ES-I3 (cell line): ENCODE data around the gene MNX1.
A peak's percentile ranks its signal among the peaks of the same experiment; 100 is the strongest.

Experiments
- H3K36me3 ChIP-seq: 2 replicates; pipeline ENCODE4 v1.6.1; 2013; ENCODE audit warnings: mild to moderate bottlenecking, low read length, control low read depth, moderate library complexity; ENCODE audit not compliant: insufficient read depth
- H3K4me1 ChIP-seq: 2 replicates; pipeline ENCODE4 v1.6.1; 2013; ENCODE audit warnings: mild to moderate bottlenecking, control low read depth, low read length; ENCODE audit not compliant: insufficient read depth
- H3K9ac ChIP-seq: 2 replicates; pipeline ENCODE4 v1.6.1; 2013; ENCODE audit warnings: low read depth, mild to moderate bottlenecking, low read length, moderate library complexity
- H3K9me3 ChIP-seq: 2 replicates; pipeline ENCODE4 v1.6.1; 2013; ENCODE audit warnings: mild to moderate bottlenecking, low read length, moderate library complexity; ENCODE audit not compliant: control insufficient read depth, insufficient read depth

The MNX1 gene

GRCh38 chr7:157014635-157015555, 4.4 kb upstream of the MNX1 start:
- H3K36me3 ChIP-seq: no peaks in the 10 kb centered on the region
- no peak overlapping the region for H3K9ac ChIP-seq
- peaks cover 35% of the 10 kb centered on the region for H3K4me1 ChIP-seq
- H3K9me3 ChIP-seq: no peaks in the 10 kb centered on the region

GRCh38 chr7:157013602-157014549, 3.4 kb upstream of the MNX1 start:
- no peak overlapping the region for H3K9ac ChIP-seq
- H3K36me3 ChIP-seq: no peaks in the 10 kb centered on the region
- no peaks in the 10 kb centered on the region for H3K9me3 ChIP-seq
- H3K4me1 ChIP-seq: peaks cover 35% of the 10 kb centered on the region

- no peaks in the 10 kb centered on the region for H3K9me3 ChIP-seq
- no peaks in the 10 kb centered on the region for H3K36me3 ChIP-seq
- H3K4me1 ChIP-seq: peaks cover 35% of the 10 kb centered on the region
- H3K9ac ChIP-seq: no peak overlapping the region
These were observed 2.6 kb upstream of the MNX1 start for GRCh38 chr7:157013101-157013500.

DNA sequence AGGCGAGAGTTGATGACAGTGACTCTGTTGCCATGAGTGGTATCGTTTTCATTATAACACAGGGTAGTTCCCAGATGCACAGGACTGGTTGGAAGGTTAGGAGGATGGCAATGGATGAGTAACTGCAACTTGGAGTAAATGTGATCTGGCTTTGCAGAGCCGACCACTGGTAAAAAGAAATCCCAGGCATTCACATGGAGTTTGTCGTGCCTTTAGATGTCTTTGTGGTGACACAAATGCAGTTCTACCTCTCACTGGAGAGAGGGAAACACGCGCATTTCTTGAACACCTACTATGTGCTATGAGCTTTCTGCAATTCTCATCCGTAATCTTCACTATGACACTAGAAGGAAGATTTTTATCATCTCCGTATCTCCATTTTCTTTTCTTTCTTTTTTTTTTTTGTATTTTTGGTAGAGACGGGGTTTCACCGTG, 1.7 kb upstream of the MNX1 start:
- peaks cover 32% of the 10 kb centered on the region for H3K4me1 ChIP-seq

GRCh38 chr7:157011333-157012112, 1.1 kb upstream of the MNX1 start:
- Histone ChIP-seq H3K36me3 (no peaks in the 10 kb centered on the region), H3K9me3 (no peaks in the 10 kb centered on the region), H3K4me1 (peaks cover 31% of the 10 kb centered on the region), H3K9ac (peak overlapping the region; percentile 63; the same call in 1 of the 2 replicates)

More for the DNA sequence above, 1.7 kb upstream of the MNX1 start:
- no peak overlapping the region for H3K9ac ChIP-seq
- H3K9me3 ChIP-seq: no peaks in the 10 kb centered on the region
- H3K36me3 ChIP-seq: no peaks in the 10 kb centered on the region

- H3K36me3 ChIP-seq: no peaks in the 10 kb centered on the region
- H3K9ac ChIP-seq: peak overlapping the region; percentile 63; the same call in 1 of the 2 replicates
- H3K9me3 ChIP-seq: no peaks in the 10 kb centered on the region
- peaks cover 22% of the 10 kb centered on the region for H3K4me1 ChIP-seq
These were observed 480 bp downstream of the MNX1 start for GRCh38 chr7:157009778-157010587.

GRCh38 chr7:157009170-157009777, 1.2 kb downstream of the MNX1 start:
- no peaks in the 10 kb centered on the region for H3K9me3 ChIP-seq
- H3K4me1 ChIP-seq: peaks cover 15% of the 10 kb centered on the region
- no peak overlapping the region for H3K9ac ChIP-seq
- H3K36me3 ChIP-seq: no peaks in the 10 kb centered on the region

DNA sequence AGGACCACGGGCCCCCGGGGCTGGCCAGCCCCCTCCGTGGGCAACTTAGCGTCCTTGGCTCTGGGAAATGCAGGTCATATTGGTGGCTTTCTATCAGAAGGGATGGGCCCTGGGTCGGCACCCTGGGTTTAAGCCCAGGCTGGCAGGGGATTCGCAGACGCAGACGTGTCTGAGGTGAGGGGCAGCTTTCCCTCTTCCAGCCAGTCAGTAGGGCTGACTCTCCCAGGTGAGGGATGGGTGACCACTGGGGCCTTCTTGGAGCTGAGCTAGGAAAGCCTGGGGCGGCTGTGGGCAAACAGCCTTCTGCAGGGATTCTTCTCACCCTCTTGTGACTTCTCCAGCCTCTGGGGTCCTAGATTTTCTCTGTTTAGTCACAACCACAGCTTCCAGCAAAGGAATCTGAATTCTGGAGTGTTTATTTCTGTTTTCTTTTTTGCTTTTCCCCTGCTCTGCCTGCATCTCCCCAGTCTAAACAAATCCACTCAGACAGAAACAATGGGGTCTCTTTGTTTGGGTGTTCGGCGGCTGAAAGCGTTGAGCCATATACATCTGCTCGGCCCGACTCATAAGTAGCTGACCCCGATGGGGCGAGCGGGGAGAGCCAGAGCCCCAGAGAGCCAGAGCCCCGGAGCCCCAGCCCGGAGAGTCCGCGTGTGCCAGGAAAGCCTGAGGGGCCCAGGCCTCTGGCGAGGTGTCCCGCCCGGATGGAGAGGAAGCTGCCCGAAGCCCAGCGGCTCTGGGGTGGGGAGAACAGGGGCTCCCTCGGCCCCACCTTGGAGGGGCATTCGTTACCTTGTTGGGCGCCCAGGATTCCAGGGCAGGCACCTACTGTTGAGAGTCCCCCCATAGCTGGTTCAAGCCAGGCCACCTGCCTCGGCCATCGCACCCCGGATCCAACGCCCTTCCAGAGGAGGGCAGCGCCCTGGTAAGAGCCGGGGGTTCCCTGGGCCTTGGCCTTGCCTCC, 2.0 kb downstream of the MNX1 start:
- H3K9me3 ChIP-seq: no peaks in the 10 kb centered on the region
- peaks cover 11% of the 10 kb centered on the region for H3K4me1 ChIP-seq
- H3K36me3 ChIP-seq: no peaks in the 10 kb centered on the region
- H3K9ac ChIP-seq: no peak overlapping the region

DNA sequence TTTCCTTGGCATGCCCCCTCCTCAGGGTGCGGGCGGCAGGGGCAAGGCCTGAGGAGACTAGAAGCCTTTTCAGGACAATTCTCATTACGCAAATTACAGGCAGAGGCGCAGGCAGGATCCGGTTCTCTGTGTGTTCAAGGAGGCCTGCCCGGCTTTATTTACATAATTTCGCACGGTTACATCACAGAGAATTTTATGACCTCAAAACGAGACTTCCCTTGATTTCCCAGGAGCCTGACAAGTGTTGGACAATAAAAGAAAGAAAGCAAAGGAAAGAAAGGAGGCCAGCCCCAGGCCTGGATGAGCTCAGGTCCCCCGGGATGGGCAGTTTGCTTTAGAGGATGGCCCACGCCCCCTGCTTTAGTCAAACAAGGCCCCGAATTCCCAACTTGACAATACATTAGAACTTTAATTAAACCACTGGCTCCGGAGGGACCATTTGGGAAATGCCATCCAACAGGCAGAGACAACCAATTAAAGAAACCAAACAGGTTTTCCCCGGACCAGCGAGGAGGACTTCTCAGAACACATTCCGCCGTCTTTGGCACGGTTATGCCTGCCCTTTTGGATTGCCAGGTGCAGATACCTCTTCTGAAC, 2.9 kb downstream of the MNX1 start:
- Histone ChIP-seq H3K9me3 (no peaks in the 10 kb centered on the region), H3K9ac (no peak overlapping the region), H3K4me1 (peaks cover 6% of the 10 kb centered on the region), H3K36me3 (no peaks in the 10 kb centered on the region)

- Histone ChIP-seq H3K4me1 (peaks cover 5% of the 10 kb centered on the region), H3K36me3 (no peaks in the 10 kb centered on the region), H3K9ac (no peak overlapping the region), H3K9me3 (no peaks in the 10 kb centered on the region)
These were observed 3.5 kb downstream of the MNX1 start for GRCh38 chr7:157006829-157007469.

DNA sequence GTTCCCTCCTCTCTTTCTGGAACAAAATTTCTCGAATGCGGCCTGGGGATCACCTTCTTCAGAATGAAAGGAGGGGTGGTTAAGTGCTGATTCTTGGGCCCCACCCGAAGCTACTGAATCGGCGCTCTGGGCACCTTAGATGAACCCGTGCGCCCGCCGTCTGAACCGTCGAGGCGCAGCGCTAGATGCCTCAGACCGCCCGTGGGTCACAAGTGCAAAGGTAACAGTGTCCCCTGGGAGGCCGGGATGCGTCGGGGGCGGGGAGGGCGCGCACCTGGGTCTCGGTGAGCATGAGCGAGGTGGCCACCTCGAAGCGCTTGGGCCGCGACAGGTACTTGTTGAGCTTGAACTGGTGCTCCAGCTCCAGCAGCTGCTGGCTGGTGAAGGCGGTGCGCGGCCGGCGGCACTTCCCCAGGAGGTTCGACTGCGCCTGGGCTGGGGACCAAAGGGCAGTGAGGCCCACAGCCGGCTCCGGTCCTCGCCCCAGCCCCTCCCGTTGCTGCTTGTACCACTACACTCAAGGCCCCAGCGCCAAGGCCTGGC, 4.2 kb downstream of the MNX1 start:
- Histone ChIP-seq H3K9me3 (no peaks in the 10 kb centered on the region; the same call in 1 of the 2 replicates), H3K9ac (no peak overlapping the region), H3K4me1 (peaks cover 4% of the 10 kb centered on the region), H3K36me3 (no peaks in the 10 kb centered on the region)
